22Rv1 (cell line): ENCODE data around the gene PSMB5.

ENCODE experiments used
- H3K27ac ChIP-seq: fragments of 450-650 bp; 2 replicates; pipeline ENCODE4 v1.5.1; 2017
- CTCF ChIP-seq: fragments of 450-650 bp; IDR thresholded peaks from 2 replicates; pipeline ENCODE4 v1.5.1; 2017; ENCODE audit warnings: mild to moderate bottlenecking
- ZFX ChIP-seq: fragments of 450-650 bp; IDR thresholded peaks from 2 replicates; pipeline ENCODE4 v1.6.1; 2017; ENCODE audit warnings: antibody characterized with exemption, borderline replicate concordance

PSMB5 gene

GRCh38 chr14:22978487-22978837, 56.2 kb downstream of the PSMB5 start:
- peak overlapping the region; percentile 68 for H3K27ac ChIP-seq
- TF ChIP-seq CTCF (no peak), ZFX (no peak)

- TF ChIP-seq ZFX (no peak), CTCF (no peak)
- peak overlapping the region; percentile 68 for H3K27ac ChIP-seq
Observed at GRCh38 chr14:22977684-22978486, 56.8 kb downstream of the PSMB5 start.

- H3K27ac ChIP-seq: peak overlapping the region; percentile 68
- no peak for TF ChIP-seq ZFX
Observed at GRCh38 chr14:22977434-22977683, 57.3 kb downstream of the PSMB5 start.

- TF ChIP-seq CTCF (no peak), ZFX (no peak)
- H3K27ac ChIP-seq: peak overlapping the region; percentile 68
Observed at GRCh38 chr14:22976620-22977433, 57.9 kb downstream of the PSMB5 start.
